Chondrocyte (in vitro differentiated cells): ENCODE results near the gene AASDHPPT. TPM values are rescaled to one million over a fixed set of nuclear protein-coding genes. Genes with fewer than 3 reads are reported as not detected.

Source experiments
- DNase-seq: peaks from one replicate; pipeline ENCODE4 v3.0.0; 2021; ENCODE audit warnings: mixed read lengths, low spot score
- H3K27ac Mint-ChIP-seq: one replicate; pipeline ENCODE4 v1.8.0; 2021; ENCODE audit warnings: mild to moderate bottlenecking, moderate library complexity, mixed read lengths; ENCODE audit not compliant: unreplicated experiment
- H3K27me3 Mint-ChIP-seq: 2 replicates; pipeline ENCODE4 v1.8.0; 2021; ENCODE audit warnings: low read depth, mixed read lengths
- H3K36me3 Mint-ChIP-seq: 2 replicates; pipeline ENCODE4 v1.8.0; 2021; ENCODE audit warnings: low read depth, mixed read lengths
- H3K4me1 Mint-ChIP-seq: 2 replicates; pipeline ENCODE4 v1.8.0; 2021; ENCODE audit warnings: low read depth, mild to moderate bottlenecking, mixed read lengths
- H3K4me3 Mint-ChIP-seq: one replicate; pipeline ENCODE4 v1.8.0; 2021; ENCODE audit warnings: mild to moderate bottlenecking, moderate library complexity, mixed read lengths; ENCODE audit not compliant: unreplicated experiment
- H3K9me3 Mint-ChIP-seq: 2 replicates; pipeline ENCODE4 v1.8.0; 2021; ENCODE audit warnings: low read depth, mixed read lengths
- CTCF ChIP-seq: fragments of 200-600 bp; sonication (generic); IDR thresholded peaks from 2 replicates; pipeline ENCODE4 v1.5.0; 2021; ENCODE audit warnings: antibody characterized with exemption, mild to moderate bottlenecking, moderate library complexity
- total RNA-seq: library from RNA; stranded (reverse); gene quantifications from 3 replicates; pipeline ENCODE4 v1.2.1, GENCODE V29; 2021

AASDHPPT gene
- total RNA-seq, 1 donor from 2014 or later = 41.0 TPM

GRCh38 chr11:106072804-106073203 is 4.7 kb upstream of the AASDHPPT start:
- H3K27ac Mint-ChIP-seq = no peak overlapping the region
- no peaks in the 10 kb centered on the region for H3K36me3 Mint-ChIP-seq
- H3K9me3 Mint-ChIP-seq = peaks cover 7% of the 10 kb centered on the region
- TF ChIP-seq CTCF = no peak
- DNase-seq = no peak
- no peaks in the 10 kb centered on the region for H3K27me3 Mint-ChIP-seq
- peaks cover 11% of the 10 kb centered on the region for H3K4me1 Mint-ChIP-seq
- no peak overlapping the region for H3K4me3 Mint-ChIP-seq

GRCh38 chr11:106076171-106076918 is 1.1 kb upstream of the AASDHPPT start:
- no peaks in the 10 kb centered on the region for H3K27me3 Mint-ChIP-seq
- peaks cover 9% of the 10 kb centered on the region for H3K36me3 Mint-ChIP-seq
- H3K9me3 Mint-ChIP-seq = no peaks in the 10 kb centered on the region
- H3K27ac Mint-ChIP-seq = peak overlapping the region; percentile 96
- H3K4me3 Mint-ChIP-seq = peak overlapping the region; percentile 93
- H3K4me1 Mint-ChIP-seq = peaks cover 34% of the 10 kb centered on the region
- TF ChIP-seq CTCF = no peak
- DNase-seq = no peak

- Mint-ChIP-seq H3K4me3 (peak within 1 kb of the TSS; percentile 93), H3K27me3 (no peaks in the 10 kb centered on the region), H3K27ac (peak within 1 kb of the TSS; percentile 96), H3K9me3 (no peaks in the 10 kb centered on the region), H3K36me3 (peaks cover 9% of the 10 kb centered on the region), H3K4me1 (peaks cover 34% of the 10 kb centered on the region)
- TF ChIP-seq CTCF = peak; percentile 80
- peak; percentile 99 for DNase-seq
Measured at GRCh38 chr11:106076919-106077608, 398 bp upstream of the AASDHPPT start, which contains the start of gene KBTBD3. Gene KBTBD3, minus strand, starts transcription at chr11:106077347. Its CDS starts 18,250 bp downstream, at chr11:106059097.

GRCh38 chr11:106082096-106082495 is 4.6 kb downstream of the AASDHPPT start:
- Mint-ChIP-seq H3K36me3 (peaks cover 11% of the 10 kb centered on the region), H3K9me3 (no peaks in the 10 kb centered on the region), H3K4me1 (peaks cover 34% of the 10 kb centered on the region), H3K27me3 (no peaks in the 10 kb centered on the region), H3K4me3 (no peak overlapping the region), H3K27ac (no peak overlapping the region)
- TF ChIP-seq CTCF = no peak
- DNase-seq = no peak

GRCh38 chr11:106086135-106086534 is 8.7 kb downstream of the AASDHPPT start:
- no peak for TF ChIP-seq CTCF

More at GRCh38 chr11:106086135-106086534, 8.7 kb downstream of the AASDHPPT start:
- DNase-seq = no peak
- Mint-ChIP-seq H3K9me3 (no peaks in the 10 kb centered on the region), H3K27me3 (no peaks in the 10 kb centered on the region), H3K4me1 (peaks cover 35% of the 10 kb centered on the region), H3K36me3 (peaks cover 4% of the 10 kb centered on the region), H3K4me3 (no peak overlapping the region), H3K27ac (no peak overlapping the region)
